Psoas muscle (tissue), 8 donors: Measurements from ENCODE around the gene CMSS1. TPM values are rescaled to one million over a fixed set of nuclear protein-coding genes. Genes with fewer than 3 reads are reported as not detected.
A peak's percentile ranks its signal among the peaks of the same experiment; 100 is the strongest.

ENCODE experiments used
- ATAC-seq, 4 donors: fragments of 200-7000 bp; cut with Tn5 transposase; one replicate each; pipeline ENCODE4 v1.9.1; 2020; ENCODE audit warnings: moderate library complexity in 3 of 4, mild to moderate bottlenecking in 2 of 4
- DNase-seq, 2 donors: peaks; one replicate each; pipeline ENCODE4 v3.0.0-alpha.2; 2020
- H3K27ac ChIP-seq: fragments of 200-600 bp; one replicate; pipeline ENCODE4 v1.8.0; 2022
- H3K27me3 ChIP-seq, 3 donors: fragments of 200-600 bp in 1 of 3; one replicate each; pipeline versions ENCODE4 v1.6.1 to v1.8.0; 2013 to 2022; ENCODE audit warnings: low read length in 2 of 3, mild to moderate bottlenecking in 2 of 3, moderate library complexity in 1 of 3; ENCODE audit not compliant: insufficient read depth in 3 of 3
- H3K36me3 ChIP-seq, 2 donors: fragments of 200-600 bp in 1 of 2; one replicate each; pipeline versions ENCODE4 v1.6.1 to v1.8.0; 2013 to 2022; ENCODE audit warnings: low read depth in 1 of 2, mild to moderate bottlenecking in 1 of 2, moderate library complexity in 1 of 2; ENCODE audit not compliant: insufficient read depth in 1 of 2
- H3K4me1 ChIP-seq: fragments of 200-600 bp; one replicate; pipeline ENCODE4 v1.8.0; 2022
- H3K4me3 ChIP-seq: fragments of 200-600 bp; one replicate; pipeline ENCODE4 v1.8.0; 2022; ENCODE audit warnings: mild to moderate bottlenecking
- H3K9me3 ChIP-seq: fragments of 200-600 bp; one replicate; pipeline ENCODE4 v1.8.0; 2022
- WGBS, 3 donors: extraction: QIAGEN DNeasy Blood & Tissue Kit; methylation state at CpG; one replicate each; pipeline versions ENCODE4 v1.1.6 to v1.1.7; 2013; 5-methylcytosine and 5-hydroxymethylcytosine counted together
- intact Hi-C, 2 donors: fragments of 100-400 bp; cut with DNase I; formaldehyde crosslinking; loops; one replicate each; pipeline versions ENCODE4 v1.11.0 to v1.14.2; 2022
- polyA plus RNA-seq, 3 donors: library from polyadenylated mRNA; stranded (reverse); fragments of 200-250 nt; gene quantifications; one replicate each; pipeline ENCODE4 v1.2.3, GENCODE V29; 2013
- total RNA-seq, 4 donors: library from RNA; stranded (reverse); fragmentation: NEBNext Ultra II Directional in 2 of 4; extraction: Animal tissue kit (Norgen Biotek cat#: 25700) in 2 of 4; gene quantifications; one replicate each; pipeline versions ENCODE4 v1.2.1 to v1.2.4, GENCODE V29; 2021 to 2023
- TF ChIP-seq, protein P1 (sequence below): fragments of 200-600 bp; IDR thresholded peaks from one replicate; pipeline ENCODE4 v1.8.0; 2022; ENCODE audit warnings: antibody characterized with exemption
- donor health status: healthy with polysubstance abuse.
- donor health status: DM: no; HTN: no; CAD: no; lungs with moderate emphysema.
- donor health status: Bipolar disorder and iron deficiency.
- donor health status: healthy.
- donor health status: DM: yes; HTN: yes; CAD: no.
- donor health status: DM: no; HTN: no; CAD: no.
- donor health status: DM: no; HTN: no; CAD: no.
- donor health status: DM: yes; HTN: yes; CAD: no.

The CMSS1 gene
- total and polyA plus RNA-seq, 7 donors, result 18.4 to 174 (median 58.8) TPM

DNA sequence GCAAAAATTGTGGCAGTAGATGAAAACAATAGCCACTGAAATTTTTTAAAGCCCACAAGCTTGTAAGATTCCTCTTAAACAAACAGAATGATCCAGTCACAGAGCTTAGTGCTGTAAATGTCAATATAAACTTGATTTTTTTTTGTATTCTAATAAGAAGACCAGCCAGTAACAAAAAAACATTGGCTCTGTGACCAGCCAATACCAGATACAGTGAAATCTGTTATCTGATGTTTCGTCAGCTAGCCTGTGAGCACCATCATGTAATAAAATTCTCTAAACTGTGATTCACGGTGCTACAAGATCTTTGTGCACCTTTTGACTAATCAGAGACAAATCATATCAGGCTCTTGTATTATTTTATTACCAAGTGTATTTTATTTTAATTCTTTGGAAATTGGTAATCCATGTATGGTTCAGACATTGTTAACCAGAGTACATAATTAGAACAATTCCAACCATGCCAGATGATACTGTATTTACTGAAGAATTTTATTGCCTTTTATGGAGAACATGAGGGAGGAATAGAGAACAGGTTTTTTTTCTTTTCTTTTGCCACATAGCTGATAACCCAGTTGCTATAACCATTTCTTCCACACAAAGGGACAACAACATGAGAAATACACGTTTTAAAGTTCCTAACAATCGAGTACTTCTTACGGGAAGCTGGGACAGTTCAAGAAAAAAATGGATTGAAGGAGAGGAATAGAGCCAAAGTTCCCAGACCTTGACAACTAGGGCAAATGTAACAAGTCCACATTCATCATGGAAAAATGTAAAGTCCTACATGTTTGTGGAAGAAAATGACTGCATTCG, 224.7 kb downstream of the CMSS1 start:
- no peak for DNase-seq
- no peak for ATAC-seq
- no peaks in the 10 kb centered on the region for H3K36me3 ChIP-seq
- TF ChIP-seq, protein P1, sequence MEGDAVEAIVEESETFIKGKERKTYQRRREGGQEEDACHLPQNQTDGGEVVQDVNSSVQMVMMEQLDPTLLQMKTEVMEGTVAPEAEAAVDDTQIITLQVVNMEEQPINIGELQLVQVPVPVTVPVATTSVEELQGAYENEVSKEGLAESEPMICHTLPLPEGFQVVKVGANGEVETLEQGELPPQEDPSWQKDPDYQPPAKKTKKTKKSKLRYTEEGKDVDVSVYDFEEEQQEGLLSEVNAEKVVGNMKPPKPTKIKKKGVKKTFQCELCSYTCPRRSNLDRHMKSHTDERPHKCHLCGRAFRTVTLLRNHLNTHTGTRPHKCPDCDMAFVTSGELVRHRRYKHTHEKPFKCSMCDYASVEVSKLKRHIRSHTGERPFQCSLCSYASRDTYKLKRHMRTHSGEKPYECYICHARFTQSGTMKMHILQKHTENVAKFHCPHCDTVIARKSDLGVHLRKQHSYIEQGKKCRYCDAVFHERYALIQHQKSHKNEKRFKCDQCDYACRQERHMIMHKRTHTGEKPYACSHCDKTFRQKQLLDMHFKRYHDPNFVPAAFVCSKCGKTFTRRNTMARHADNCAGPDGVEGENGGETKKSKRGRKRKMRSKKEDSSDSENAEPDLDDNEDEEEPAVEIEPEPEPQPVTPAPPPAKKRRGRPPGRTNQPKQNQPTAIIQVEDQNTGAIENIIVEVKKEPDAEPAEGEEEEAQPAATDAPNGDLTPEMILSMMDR, result no peak
- no peak overlapping the region for H3K4me3 ChIP-seq
- peak overlapping the region; percentile 89 for H3K27ac ChIP-seq
- intact Hi-C loops, result loop anchor here (5.0 to 10.0 kb wide), 2 partner anchors 165 to 168 kb away; no protein-coding TSS in a partner anchor
- WGBS, 3 donors, result 45 to 51% (median 47%) methylated on average over 6 of the region's 6 CpGs
- peaks cover 84% of the 10 kb centered on the region for H3K4me1 ChIP-seq
- no peaks in the 10 kb centered on the region for H3K27me3 ChIP-seq
- H3K9me3 ChIP-seq, result no peaks in the 10 kb centered on the region

DNA sequence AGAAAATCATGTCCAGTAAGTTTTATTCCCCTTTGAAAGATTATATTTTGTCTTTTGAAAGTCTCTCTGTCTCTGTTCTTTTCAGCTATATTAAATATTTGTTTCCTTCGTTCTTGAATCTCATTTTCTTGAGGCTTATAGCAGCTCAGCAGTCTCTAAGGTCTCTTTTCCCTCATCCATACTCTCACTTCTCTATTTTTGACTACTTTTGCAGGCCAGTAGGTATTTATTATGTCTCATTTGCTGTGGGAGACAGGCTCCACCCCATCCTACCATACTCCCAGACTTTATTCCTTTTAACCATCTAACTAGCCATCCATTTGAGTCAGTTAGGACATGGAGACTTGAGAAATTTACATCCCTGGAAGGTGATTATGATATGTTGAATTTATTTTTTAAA, 225.6 kb downstream of the CMSS1 start:
- Histone ChIP-seq H3K4me1 (peaks cover 93% of the 10 kb centered on the region), H3K27ac (peak overlapping the region; percentile 89), H3K27me3 (no peaks in the 10 kb centered on the region), H3K9me3 (no peaks in the 10 kb centered on the region), H3K36me3 (no peaks in the 10 kb centered on the region), H3K4me3 (no peak overlapping the region)
- TF ChIP-seq, protein P1, result no peak
- no peak for ATAC-seq
- intact Hi-C loops, result loop anchor here (5.0 to 10.0 kb wide), 2 partner anchors 166 to 168 kb away; no protein-coding TSS in a partner anchor
- WGBS, 3 donors, result 70 to 86% (median 83%) methylated on average over 1 of the region's 1 CpG
- no peak for DNase-seq

DNA sequence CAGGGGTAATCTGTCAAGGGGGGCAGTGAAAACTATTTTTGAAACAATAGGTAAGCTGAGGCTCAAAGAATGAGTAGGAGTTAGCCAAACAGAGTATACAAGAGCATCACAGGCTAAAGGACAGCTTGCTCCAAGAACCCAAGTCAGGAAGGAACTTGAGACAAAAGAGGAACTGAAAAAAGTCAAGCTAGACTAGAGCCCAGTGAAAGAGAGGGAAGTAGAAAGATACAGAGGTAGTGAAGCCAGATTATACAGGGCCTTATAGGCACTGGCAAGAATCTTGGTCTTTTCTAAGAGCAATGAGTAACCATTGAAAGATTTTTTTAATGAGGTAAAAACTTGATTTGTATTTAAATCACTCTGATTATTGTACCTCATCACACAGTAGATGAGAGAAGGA, 226.7 kb downstream of the CMSS1 start:
- Histone ChIP-seq H3K27me3 (no peaks in the 10 kb centered on the region), H3K4me1 (peaks cover 89% of the 10 kb centered on the region), H3K4me3 (no peak overlapping the region), H3K36me3 (no peaks in the 10 kb centered on the region), H3K27ac (peak overlapping the region; percentile 89), H3K9me3 (no peaks in the 10 kb centered on the region)
- intact Hi-C loops, result loop anchor here (5.0 to 10.0 kb wide), 2 partner anchors 167 to 170 kb away; no protein-coding TSS in a partner anchor
- TF ChIP-seq, protein P1, result no peak
- DNase-seq (no peak), ATAC-seq (no peak)

DNA sequence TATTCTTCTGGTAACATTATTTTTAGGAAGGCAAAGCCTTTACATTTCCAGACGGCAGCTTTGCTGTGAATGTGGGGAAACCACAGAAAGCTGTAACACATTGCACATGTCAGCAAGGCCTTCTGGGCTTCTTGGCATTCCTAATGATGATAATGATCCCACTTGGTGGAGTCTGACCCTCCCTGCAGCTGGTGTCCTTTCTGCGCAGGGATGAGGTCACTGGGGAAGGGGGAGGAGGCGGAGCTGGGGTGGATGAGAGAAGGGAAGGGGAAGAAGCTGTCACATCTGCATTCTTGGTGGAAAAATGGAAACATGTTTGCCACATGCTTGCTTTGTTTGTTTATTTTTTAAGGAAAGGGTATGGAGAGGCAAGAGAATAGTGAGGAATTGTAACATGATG, 228.0 kb downstream of the CMSS1 start:
- Histone ChIP-seq H3K4me3 (no peak overlapping the region), H3K27me3 (no peaks in the 10 kb centered on the region), H3K9me3 (no peaks in the 10 kb centered on the region), H3K27ac (peak overlapping the region; percentile 89), H3K36me3 (no peaks in the 10 kb centered on the region), H3K4me1 (peaks cover 82% of the 10 kb centered on the region)
- TF ChIP-seq, protein P1, result no peak
- intact Hi-C loops, result loop anchor here in 1 of 2 donors (10.0 kb wide), 1 partner anchor 171 kb away; no protein-coding TSS in a partner anchor
- DNase-seq (peak; percentile 67 to 77), ATAC-seq (peak; percentile 75 to 88 (median 78))
- WGBS, 3 donors, result 22 to 28% (median 22%) methylated on average over 3 of the region's 3 CpGs
